GM12801 (cell line): ENCODE data around the gene PDCD5.

Experiments
- CTCF ChIP-seq: IDR thresholded peaks from one replicate; pipeline ENCODE4 v1.5.1; 2011; ENCODE audit warnings: control low read depth; ENCODE audit not compliant: insufficient read length; ENCODE audit errors: extremely low read depth

PDCD5 gene

DNA sequence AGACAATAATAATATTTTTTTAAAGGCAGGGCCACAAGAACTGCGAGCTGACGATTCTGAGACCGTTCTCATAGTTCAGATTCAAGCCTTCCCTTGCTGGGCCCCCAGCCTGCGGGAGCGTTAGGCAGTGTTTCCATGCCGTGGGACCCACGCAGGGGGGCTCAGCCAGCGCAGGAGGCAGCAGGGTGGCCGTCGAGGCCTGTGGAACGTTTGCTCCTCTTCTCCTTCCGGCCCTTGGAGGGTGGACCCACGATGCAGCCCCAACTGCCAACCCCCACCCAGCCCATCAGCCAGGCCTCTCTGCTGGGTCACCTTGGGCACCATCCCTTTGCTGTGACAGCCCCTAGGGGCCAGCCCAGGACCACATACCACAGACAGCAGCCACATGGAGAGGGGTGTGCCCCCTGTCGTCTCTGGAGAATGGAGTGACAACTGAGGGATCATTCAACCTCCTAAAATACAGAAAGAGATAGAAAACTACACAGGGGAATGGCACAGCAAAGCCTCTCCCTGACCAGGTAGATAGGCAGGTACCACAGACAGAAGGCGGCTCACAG, 46.8 kb downstream of the PDCD5 start:
- TF ChIP-seq CTCF, result no peak

DNA sequence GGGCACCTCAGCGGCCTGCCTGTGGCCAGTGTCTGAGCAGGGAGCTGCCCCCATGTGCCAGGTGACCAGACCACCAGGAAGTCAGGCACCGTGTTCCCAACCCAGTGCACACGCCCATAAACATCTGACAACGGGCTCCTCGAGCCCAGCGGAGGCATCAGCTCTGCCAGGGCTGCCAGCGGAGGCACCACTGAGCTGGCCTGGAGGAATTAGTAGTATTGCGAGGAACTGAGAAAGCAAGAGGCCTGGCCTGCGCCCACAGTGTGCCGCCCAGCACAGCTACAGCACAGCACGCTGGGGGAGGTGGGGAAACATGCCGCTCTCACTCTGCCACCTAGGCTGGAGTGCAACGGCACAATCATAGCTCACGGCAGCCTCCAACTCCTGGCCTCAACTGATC, 49.3 kb downstream of the PDCD5 start:
- TF ChIP-seq CTCF, result no peak

- TF ChIP-seq CTCF, result no peak
These were observed 50.4 kb downstream of the PDCD5 start for GRCh38 chr19:32631381-32631780.
